Measurements from ENCODE around the gene EXOSC7. TPM values are rescaled to one million over a fixed set of nuclear protein-coding genes. Genes with fewer than 3 reads are reported as not detected.

Gene EXOSC7
- polyA plus RNA-seq, 1 donor from 2014 or later, result 87.5 TPM

- Histone ChIP-seq H4K20me1 (ENCODE audit: insufficient read depth) (no peaks in the 10 kb centered on the region), H3K27me3 (ENCODE audit: insufficient read depth, low read depth, low read length) (no peaks in the 10 kb centered on the region), H3K9me2 (ENCODE audit: insufficient read depth, low read length) (no peaks in the 10 kb centered on the region), H3K79me2 (replicated peaks; ENCODE audit: insufficient read depth, low read length) (no peaks in the 10 kb centered on the region), H3K9me3 (ENCODE audit: low read length) (peaks cover 9% of the 10 kb centered on the region), H3K4me3 (ENCODE audit: low read length) (no peak overlapping the region), H3K4me2 (ENCODE audit: low read length) (no peak overlapping the region), H3K27ac (ENCODE audit: low read length) (no peak overlapping the region), H2AFZ (ENCODE audit: low read depth, low read length) (no peak overlapping the region), H3K9ac (ENCODE audit: low read length) (no peak overlapping the region), H3K36me3 (ENCODE audit: insufficient read depth, low read length) (peaks cover 9% of the 10 kb centered on the region), H3F3A (ENCODE audit: insufficient read depth, low read length, poor library complexity, severe bottlenecking) (no peaks in the 10 kb centered on the region)
- TF ChIP-seq CTCF (IDR thresholded peaks at IDR 0.05; ENCODE audit: poor library complexity, severe bottlenecking) (no peak), REST (IDR thresholded peaks at IDR 0.05; ENCODE audit: borderline replicate concordance) (no peak), MXI1 (conservative IDR thresholded peaks at IDR 0.05; ENCODE audit: poor library complexity, severe bottlenecking) (no peak)
Observed at GRCh38 chr3:45002139-45002660, 26.2 kb downstream of the EXOSC7 start.

- H3K9me2 ChIP-seq (ENCODE audit: insufficient read depth, low read length), result no peaks in the 10 kb centered on the region
- H3K36me3 ChIP-seq (ENCODE audit: insufficient read depth, low read length), result peaks cover 9% of the 10 kb centered on the region
- no peak overlapping the region for H3K27ac ChIP-seq (ENCODE audit: low read length)
- H4K20me1 ChIP-seq (ENCODE audit: insufficient read depth), result no peaks in the 10 kb centered on the region
- TF ChIP-seq REST (IDR thresholded peaks at IDR 0.05; ENCODE audit: borderline replicate concordance) (no peak), MXI1 (conservative IDR thresholded peaks at IDR 0.05; ENCODE audit: poor library complexity, severe bottlenecking) (no peak), EZH2 (IDR thresholded peaks at IDR 0.05; ENCODE audit: borderline replicate concordance, insufficient read depth, low read length, poor library complexity, severe bottlenecking) (no peak), SMC3 (conservative IDR thresholded peaks at IDR 0.05; ENCODE audit: poor library complexity) (no peak), RAD21 (conservative IDR thresholded peaks at IDR 0.05) (no peak), EP300 (conservative IDR thresholded peaks at IDR 0.05; ENCODE audit: poor library complexity, severe bottlenecking) (no peak)
- H3K4me3 ChIP-seq (ENCODE audit: low read length), result no peak overlapping the region
- H3K9me3 ChIP-seq (ENCODE audit: low read length), result peaks cover 9% of the 10 kb centered on the region
- H3F3A ChIP-seq (ENCODE audit: insufficient read depth, low read length, poor library complexity, severe bottlenecking), result no peaks in the 10 kb centered on the region
- H3K27me3 ChIP-seq (ENCODE audit: insufficient read depth, low read depth, low read length), result no peaks in the 10 kb centered on the region
- no peak overlapping the region for H3K9ac ChIP-seq (ENCODE audit: low read length)
- H3K4me2 ChIP-seq (ENCODE audit: low read length), result no peak overlapping the region
- H3K79me2 ChIP-seq (replicated peaks; ENCODE audit: insufficient read depth, low read length), result no peaks in the 10 kb centered on the region
- no peak overlapping the region for H2AFZ ChIP-seq (ENCODE audit: low read depth, low read length)
Observed at GRCh38 chr3:45002720-45003119, 26.7 kb downstream of the EXOSC7 start.
